DND-41 (cell line): Measurements from ENCODE around the gene PLEKHH1.

Source experiments
- ATAC-seq: fragments of 200-7000 bp; cut with Tn5 transposase; 3 replicates; pipeline ENCODE4 v1.9.1; 2021; ENCODE audit warnings: low read depth; ENCODE audit not compliant: insufficient read depth
- DNase-seq: peaks from one replicate; pipeline ENCODE4 v3.0.0-alpha.2; 2020
- H2AFZ ChIP-seq: 2 replicates; pipeline ENCODE4 v1.6.0; 2012; ENCODE audit warnings: low read depth, low read length
- H3K27ac ChIP-seq: 2 replicates; pipeline ENCODE4 v1.5.1; 2012; ENCODE audit warnings: low read length, inconsistent platforms
- H3K27me3 ChIP-seq: fragments of 200-600 bp; sonication (generic); 2 replicates; pipeline ENCODE4 v1.6.0; 2012; ENCODE audit warnings: low read length, mild to moderate bottlenecking, inconsistent platforms; ENCODE audit not compliant: insufficient read depth, poor library complexity
- H3K36me3 ChIP-seq: 2 replicates; pipeline ENCODE4 v1.5.1; 2012; ENCODE audit warnings: low read length, inconsistent platforms; ENCODE audit not compliant: insufficient read depth
- H3K4me1 ChIP-seq: 2 replicates; pipeline ENCODE4 v1.5.1; 2012; ENCODE audit warnings: mild to moderate bottlenecking, low read length; ENCODE audit not compliant: insufficient read depth
- H3K4me2 ChIP-seq: 2 replicates; pipeline ENCODE4 v1.6.0; 2012; ENCODE audit warnings: mild to moderate bottlenecking, moderate library complexity, low read length, inconsistent platforms; ENCODE audit not compliant: insufficient read depth
- H3K4me3 ChIP-seq, 2 experiments: fragments of 200-600 bp in 1 of 2; shearing (Covaris generic) in 1 of 2; 2 replicates each; pipeline ENCODE4 v1.5.1; 2012 to 2016; ENCODE audit warnings: inconsistent platforms in 2 of 2, low read length in 2 of 2, mild to moderate bottlenecking in 2 of 2, low read depth in 1 of 2, moderate library complexity in 1 of 2
- H3K79me2 ChIP-seq: 2 replicates; pipeline ENCODE4 v1.6.0; 2012; ENCODE audit warnings: low read length, inconsistent platforms; ENCODE audit not compliant: insufficient read depth
- H3K9ac ChIP-seq: 2 replicates; pipeline ENCODE4 v1.6.0; 2012; ENCODE audit warnings: low read depth, mild to moderate bottlenecking, inconsistent platforms, low read length, moderate library complexity
- H3K9me3 ChIP-seq: 2 replicates; pipeline ENCODE4 v1.5.1; 2012; ENCODE audit warnings: low read length, moderate library complexity, mild to moderate bottlenecking, inconsistent platforms; ENCODE audit not compliant: insufficient read depth, severe bottlenecking
- H4K20me1 ChIP-seq: 2 replicates; pipeline ENCODE4 v1.6.0; 2012; ENCODE audit warnings: low read length; ENCODE audit not compliant: insufficient read depth
- EZH2 ChIP-seq: IDR thresholded peaks from 3 replicates; pipeline ENCODE4 v1.6.1; 2012; ENCODE audit warnings: borderline replicate concordance, low read depth, mild to moderate bottlenecking, moderate library complexity, low read length, inconsistent platforms; ENCODE audit not compliant: severe bottlenecking
- TF ChIP-seq, protein P1 (sequence below): IDR thresholded peaks from 2 replicates; pipeline ENCODE4 v1.5.1; 2012; ENCODE audit warnings: borderline replicate concordance, low read length, moderate library complexity, mild to moderate bottlenecking; ENCODE audit not compliant: poor library complexity, severe bottlenecking; ENCODE audit errors: extremely low read depth

The PLEKHH1 gene

DNA sequence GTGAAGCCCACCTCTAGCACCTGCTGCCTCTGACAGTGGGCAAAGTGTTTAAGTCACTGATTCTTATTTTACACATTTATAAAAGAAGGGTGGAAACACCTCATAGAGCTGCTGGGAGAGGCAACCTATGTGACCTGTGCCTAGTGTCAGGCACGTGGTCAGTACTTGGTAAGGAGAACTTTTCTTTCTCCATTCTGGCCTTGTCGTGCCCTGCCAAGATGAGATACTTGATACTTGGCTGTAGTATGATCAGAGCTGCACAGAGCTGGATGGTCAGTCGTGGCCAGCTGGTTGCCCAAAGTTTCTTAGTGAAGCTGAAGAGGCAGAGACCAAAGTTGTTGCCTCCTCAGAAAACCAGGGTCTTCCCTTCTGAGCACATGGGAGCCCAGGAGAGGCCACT is 24.6 kb downstream of the PLEKHH1 start:
- Histone ChIP-seq H3K9me3 (no peaks in the 10 kb centered on the region), H4K20me1 (no peaks in the 10 kb centered on the region), H3K4me3 (no peak overlapping the region), H3K36me3 (no peaks in the 10 kb centered on the region), H3K9ac (no peak overlapping the region), H3K4me2 (no peak overlapping the region), H3K4me1 (no peaks in the 10 kb centered on the region), H3K79me2 (no peaks in the 10 kb centered on the region), H3K27ac (no peak overlapping the region), H3K27me3 (peaks cover 23% of the 10 kb centered on the region), H2AFZ (no peak overlapping the region)
- TF ChIP-seq EZH2, result no peak
- ATAC-seq, result no peak
- DNase-seq, result no peak

DNA sequence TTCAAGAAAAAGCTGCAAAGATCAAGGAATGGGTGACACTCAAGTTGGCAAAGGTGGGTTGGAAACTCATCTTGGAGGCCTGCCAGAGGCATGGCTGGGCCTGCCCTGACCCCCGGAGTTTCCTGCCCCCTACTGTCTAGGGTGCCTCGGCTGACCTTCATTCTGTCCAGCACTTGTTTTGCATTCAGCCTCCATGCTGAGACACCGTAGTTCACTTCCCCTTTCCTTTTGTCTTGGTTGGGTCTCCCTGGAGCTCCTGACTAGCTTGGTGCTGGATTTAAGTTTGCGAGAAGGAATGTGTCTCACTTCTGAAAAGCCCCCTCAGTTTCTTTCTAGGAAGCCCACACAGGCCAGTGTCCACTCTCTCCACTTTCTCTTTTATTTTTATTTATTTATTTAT is 26.5 kb downstream of the PLEKHH1 start:
- no peak for DNase-seq
- H3K27ac ChIP-seq, result no peak overlapping the region
- H4K20me1 ChIP-seq, result no peaks in the 10 kb centered on the region
- H3K27me3 ChIP-seq, result peaks cover 20% of the 10 kb centered on the region
- no peak for ATAC-seq
- H3K9ac ChIP-seq, result no peak overlapping the region
- no peaks in the 10 kb centered on the region for H3K36me3 ChIP-seq
- H3K4me2 ChIP-seq, result no peak overlapping the region
- no peaks in the 10 kb centered on the region for H3K9me3 ChIP-seq
- H3K4me3 ChIP-seq, result no peak overlapping the region
- H2AFZ ChIP-seq, result no peak overlapping the region
- TF ChIP-seq, protein P1, sequence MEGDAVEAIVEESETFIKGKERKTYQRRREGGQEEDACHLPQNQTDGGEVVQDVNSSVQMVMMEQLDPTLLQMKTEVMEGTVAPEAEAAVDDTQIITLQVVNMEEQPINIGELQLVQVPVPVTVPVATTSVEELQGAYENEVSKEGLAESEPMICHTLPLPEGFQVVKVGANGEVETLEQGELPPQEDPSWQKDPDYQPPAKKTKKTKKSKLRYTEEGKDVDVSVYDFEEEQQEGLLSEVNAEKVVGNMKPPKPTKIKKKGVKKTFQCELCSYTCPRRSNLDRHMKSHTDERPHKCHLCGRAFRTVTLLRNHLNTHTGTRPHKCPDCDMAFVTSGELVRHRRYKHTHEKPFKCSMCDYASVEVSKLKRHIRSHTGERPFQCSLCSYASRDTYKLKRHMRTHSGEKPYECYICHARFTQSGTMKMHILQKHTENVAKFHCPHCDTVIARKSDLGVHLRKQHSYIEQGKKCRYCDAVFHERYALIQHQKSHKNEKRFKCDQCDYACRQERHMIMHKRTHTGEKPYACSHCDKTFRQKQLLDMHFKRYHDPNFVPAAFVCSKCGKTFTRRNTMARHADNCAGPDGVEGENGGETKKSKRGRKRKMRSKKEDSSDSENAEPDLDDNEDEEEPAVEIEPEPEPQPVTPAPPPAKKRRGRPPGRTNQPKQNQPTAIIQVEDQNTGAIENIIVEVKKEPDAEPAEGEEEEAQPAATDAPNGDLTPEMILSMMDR, result no peak
- no peak for TF ChIP-seq EZH2
- no peaks in the 10 kb centered on the region for H3K79me2 ChIP-seq
- H3K4me1 ChIP-seq, result no peaks in the 10 kb centered on the region

DNA sequence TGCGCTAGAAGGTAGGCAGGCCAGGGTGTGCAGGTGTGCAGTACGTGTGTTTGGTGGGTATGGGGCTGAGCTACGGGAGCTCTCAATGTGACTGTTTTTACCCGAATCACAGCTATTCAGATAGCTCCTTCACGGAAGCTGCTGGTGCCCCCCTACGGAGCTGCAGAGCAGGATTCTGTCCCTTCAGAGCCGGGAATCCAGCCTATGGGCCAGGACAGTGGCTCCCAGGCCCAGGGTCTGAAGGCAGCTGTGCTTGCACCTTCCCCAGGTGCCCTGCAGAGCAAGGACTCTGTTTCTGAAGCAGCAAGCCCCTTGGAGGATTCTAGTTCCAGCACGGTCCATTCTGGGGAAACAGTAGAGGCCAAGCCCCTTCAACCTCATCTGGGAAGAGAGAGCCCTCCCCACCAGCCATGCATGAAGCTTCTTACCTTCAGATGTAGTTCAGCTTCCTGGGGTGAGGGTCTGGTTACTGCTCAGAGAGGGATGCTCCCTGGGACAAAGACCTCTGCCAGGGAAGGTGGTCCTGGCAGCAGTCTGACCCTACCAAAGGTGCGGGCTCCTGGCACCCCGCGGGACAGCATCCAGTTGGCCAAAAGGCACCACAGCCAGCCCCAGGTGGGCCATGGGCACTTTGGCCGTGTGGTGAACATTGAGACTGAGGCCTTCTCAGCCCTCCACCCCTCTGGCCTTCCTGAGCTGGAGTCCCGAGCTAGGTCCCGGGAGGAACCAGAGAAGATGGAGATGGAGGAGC is 29.1 kb downstream of the PLEKHH1 start:
- DNase-seq (no peak), ATAC-seq (no peak)
- no peaks in the 10 kb centered on the region for H3K4me1 ChIP-seq
- H3K4me3 ChIP-seq, result no peak overlapping the region
- no peaks in the 10 kb centered on the region for H3K36me3 ChIP-seq
- no peaks in the 10 kb centered on the region for H3K9me3 ChIP-seq
- no peak overlapping the region for H3K27ac ChIP-seq
- no peak overlapping the region for H3K9ac ChIP-seq
- peaks cover 20% of the 10 kb centered on the region for H3K27me3 ChIP-seq
- no peak overlapping the region for H3K4me2 ChIP-seq
- H3K79me2 ChIP-seq, result no peaks in the 10 kb centered on the region
- H2AFZ ChIP-seq, result no peak overlapping the region
- TF ChIP-seq EZH2, result no peak
- TF ChIP-seq, protein P1, result no peak
- H4K20me1 ChIP-seq, result no peaks in the 10 kb centered on the region

DNA sequence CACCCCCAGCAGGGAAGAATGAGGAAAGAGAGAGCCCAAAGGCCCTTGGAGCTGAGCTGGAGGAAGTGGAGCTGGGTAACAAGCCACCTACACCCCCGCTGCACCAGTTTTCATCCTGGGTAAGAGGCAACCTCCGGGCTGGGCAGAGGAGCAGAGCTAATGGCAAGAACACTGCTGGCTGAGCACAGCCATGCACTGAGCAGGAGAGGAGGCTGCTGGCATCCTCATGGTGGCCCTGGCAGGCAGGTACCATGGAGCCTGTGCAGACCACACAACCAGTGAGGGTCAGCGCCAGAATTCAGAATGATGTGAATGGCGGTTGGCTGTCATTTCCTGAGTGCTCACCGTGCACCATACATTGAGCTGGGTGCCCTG is 29.7 kb downstream of the PLEKHH1 start:
- no peaks in the 10 kb centered on the region for H3K9me3 ChIP-seq
- ATAC-seq, result no peak
- no peak overlapping the region for H3K4me2 ChIP-seq
- H2AFZ ChIP-seq, result no peak overlapping the region
- H3K79me2 ChIP-seq, result no peaks in the 10 kb centered on the region
- no peak for DNase-seq
- no peaks in the 10 kb centered on the region for H3K36me3 ChIP-seq
- H3K4me3 ChIP-seq, result no peak overlapping the region
- H3K4me1 ChIP-seq, result no peaks in the 10 kb centered on the region
- H3K27me3 ChIP-seq, result peaks cover 20% of the 10 kb centered on the region
- no peak overlapping the region for H3K27ac ChIP-seq
- H3K9ac ChIP-seq, result no peak overlapping the region
- TF ChIP-seq, protein P1, result no peak
- no peak for TF ChIP-seq EZH2
- no peaks in the 10 kb centered on the region for H4K20me1 ChIP-seq
